Measurements from ENCODE around the gene ASCC3.
"Not testable (repeated sequence)": the region's sequence is repeated elsewhere in the genome, so short reads cannot be mapped to it uniquely, and the experiment has no call there.

ASCC3 gene

GRCh38 chr6:100803264-100804045, 77.7 kb downstream of the ASCC3 start:
- no peak for DNase-seq

- no peak for DNase-seq
Observed at GRCh38 chr6:100801036-100801435, 80.1 kb downstream of the ASCC3 start.

GRCh38 chr6:100796049-100796823, 84.9 kb downstream of the ASCC3 start:
- no peak for DNase-seq

GRCh38 chr6:100790084-100790483, 91.0 kb downstream of the ASCC3 start:
- no peak for DNase-seq

GRCh38 chr6:100785982-100786381, 95.1 kb downstream of the ASCC3 start:
- no peak for DNase-seq

GRCh38 chr6:100780648-100781047, 100.5 kb downstream of the ASCC3 start:
- no peak for DNase-seq

GRCh38 chr6:100775667-100776066, 105.5 kb downstream of the ASCC3 start:
- no peak for DNase-seq

- DNase-seq: no peak
Observed at GRCh38 chr6:100774681-100775080, 106.4 kb downstream of the ASCC3 start.

GRCh38 chr6:100768816-100769351, 112.2 kb downstream of the ASCC3 start:
- no peak for DNase-seq

- no peak for DNase-seq
Observed at GRCh38 chr6:100763617-100764241, 117.4 kb downstream of the ASCC3 start.

- DNase-seq: no peak
Observed at GRCh38 chr6:100761841-100762240, 119.3 kb downstream of the ASCC3 start.

GRCh38 chr6:100758386-100758785, 122.7 kb downstream of the ASCC3 start:
- not testable (repeated sequence) for DNase-seq

- no peak for DNase-seq
Observed at GRCh38 chr6:100753421-100753820, 127.7 kb downstream of the ASCC3 start.

GRCh38 chr6:100751590-100751989, 129.5 kb downstream of the ASCC3 start:
- no peak for DNase-seq

- DNase-seq: no peak
Observed at GRCh38 chr6:100745419-100746041, 135.6 kb downstream of the ASCC3 start.

- DNase-seq: no peak
Observed at GRCh38 chr6:100740439-100740838, 140.7 kb downstream of the ASCC3 start.

GRCh38 chr6:100737720-100738119, 143.4 kb downstream of the ASCC3 start:
- DNase-seq: not testable (repeated sequence)

- DNase-seq: no peak
Observed at GRCh38 chr6:100731411-100731810, 149.7 kb downstream of the ASCC3 start.

GRCh38 chr6:100730001-100730980, 150.8 kb downstream of the ASCC3 start:
- peak; percentile 20 for DNase-seq

GRCh38 chr6:100726666-100727065, 154.5 kb downstream of the ASCC3 start:
- DNase-seq: no peak

- no peak for DNase-seq
Observed at GRCh38 chr6:100724696-100725095, 156.4 kb downstream of the ASCC3 start.

GRCh38 chr6:100724222-100724621, 156.9 kb downstream of the ASCC3 start:
- DNase-seq: no peak

All from NCI-H187 treated with DMSO at 0.1 percent for 48 hours (cell line).